ENCODE data around the gene ZEB1.
"Not testable (repeated sequence)": the region's sequence is repeated elsewhere in the genome, so short reads cannot be mapped to it uniquely, and the experiment has no call there.

ZEB1 gene

DNA sequence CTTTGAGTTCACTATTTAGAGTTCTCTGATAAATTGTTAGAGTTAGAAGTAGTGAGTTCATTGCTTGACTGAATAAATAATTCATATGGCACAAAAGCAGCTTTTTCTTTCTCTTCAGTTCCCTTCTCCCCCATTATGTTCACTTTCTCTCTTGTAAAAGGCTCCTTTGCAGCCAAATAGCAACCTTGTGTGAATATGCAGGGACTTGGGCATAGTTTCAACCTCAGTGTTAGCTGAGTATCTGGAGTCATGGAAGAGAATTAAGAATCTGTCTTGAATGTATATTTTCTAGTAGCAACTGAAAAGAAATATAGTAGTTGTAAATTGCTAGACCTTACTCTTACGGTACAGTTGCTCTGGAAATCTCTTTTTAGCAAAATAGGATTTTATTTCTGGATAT lies 31.9 kb downstream of the ZEB1 start:
- TF ChIP-seq POLR2AphosphoS5 (IDR thresholded peaks at IDR 0.05; ENCODE audit: borderline replicate concordance, low read depth, low read length) (no peak), EZH2 (IDR thresholded peaks at IDR 0.05) (no peak), FOXP2 (optimal IDR thresholded peaks at IDR 0.05; ENCODE audit: control extremely low read depth, extremely low read length, insufficient read depth) (no peak)
- H3K4me3 ChIP-seq = no peak overlapping the region
- H3K27ac ChIP-seq = no peak overlapping the region
- DNase-seq (ENCODE audit: low read depth, low spot score) = no peak
- no peak overlapping the region for H3K9ac ChIP-seq (ENCODE audit: insufficient read length)
- no peaks in the 10 kb centered on the region for H3K9me3 ChIP-seq (ENCODE audit: low read depth, low read length)
- no peaks in the 10 kb centered on the region for H3K36me3 ChIP-seq (ENCODE audit: insufficient read depth, low read length)

DNA sequence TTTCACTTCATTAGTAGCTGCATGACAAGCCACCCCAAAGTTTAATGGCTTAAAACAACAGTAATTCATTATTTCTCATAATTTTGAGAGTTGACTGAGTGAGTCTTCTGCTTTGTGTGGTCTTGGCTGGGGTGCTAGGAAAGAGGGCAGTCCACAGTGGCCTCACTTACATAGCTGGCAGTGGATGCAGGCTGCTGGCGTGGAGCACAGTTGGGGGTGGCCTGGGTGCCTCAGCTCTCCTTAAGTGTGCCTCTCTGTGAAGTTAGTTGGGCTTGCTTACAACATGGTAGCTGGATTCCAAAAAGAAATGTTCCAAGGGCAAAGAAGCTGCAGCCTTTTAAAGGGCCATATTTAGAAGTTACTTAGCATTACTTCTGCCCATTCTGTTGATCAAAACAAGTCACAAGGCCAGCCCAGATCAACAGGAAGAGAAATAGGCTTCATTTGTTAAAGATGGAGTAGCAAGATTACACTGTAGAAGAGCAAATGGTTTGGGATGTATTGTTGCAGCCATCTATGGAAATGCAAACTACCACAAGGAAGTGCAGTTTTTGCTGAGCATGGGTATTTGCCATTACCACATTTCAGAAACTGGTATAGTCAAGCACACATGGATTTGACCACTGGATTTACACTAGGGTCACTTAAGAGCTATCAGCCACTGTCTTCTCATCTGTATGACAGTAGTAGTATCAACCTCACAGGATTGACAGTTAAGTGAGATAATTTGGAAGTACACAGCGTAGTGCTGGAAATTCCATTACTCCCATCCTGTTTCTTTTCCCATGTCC lies 33.6 kb downstream of the ZEB1 start:
- no peak for DNase-seq (ENCODE audit: low read depth, low spot score)
- H3K9ac ChIP-seq (ENCODE audit: insufficient read length) = no peak overlapping the region
- H3K36me3 ChIP-seq (ENCODE audit: insufficient read depth, low read length) = no peaks in the 10 kb centered on the region
- H3K9me3 ChIP-seq (ENCODE audit: low read depth, low read length) = no peaks in the 10 kb centered on the region
- H3K4me3 ChIP-seq = no peak overlapping the region
- H3K27ac ChIP-seq = no peak overlapping the region
- TF ChIP-seq POLR2AphosphoS5 (IDR thresholded peaks at IDR 0.05; ENCODE audit: borderline replicate concordance, low read depth, low read length) (no peak), EZH2 (IDR thresholded peaks at IDR 0.05) (no peak), FOXP2 (optimal IDR thresholded peaks at IDR 0.05; ENCODE audit: control extremely low read depth, extremely low read length, insufficient read depth) (no peak)

DNA sequence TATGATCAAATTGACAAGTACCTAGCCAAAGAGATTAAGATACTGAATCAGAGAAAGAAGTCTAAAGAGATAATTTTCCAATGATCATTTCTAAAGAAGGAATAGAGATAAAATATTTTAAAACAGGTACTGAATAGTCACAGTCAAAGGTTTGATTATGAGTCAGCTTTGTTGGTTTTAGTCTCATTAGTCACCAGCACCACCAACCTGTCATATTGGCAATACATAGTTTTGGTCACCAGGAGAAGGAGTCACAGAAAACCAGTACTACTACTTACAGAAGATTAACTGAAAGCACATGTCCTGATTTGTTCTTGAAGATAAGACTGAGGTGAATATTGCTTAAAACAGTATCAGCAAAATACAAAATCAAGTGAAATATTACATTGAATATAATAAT lies 34.6 kb downstream of the ZEB1 start:
- H3K4me3 ChIP-seq = no peak overlapping the region
- no peaks in the 10 kb centered on the region for H3K36me3 ChIP-seq (ENCODE audit: insufficient read depth, low read length)
- no peak overlapping the region for H3K27ac ChIP-seq
- TF ChIP-seq POLR2AphosphoS5 (IDR thresholded peaks at IDR 0.05; ENCODE audit: borderline replicate concordance, low read depth, low read length) (no peak), EZH2 (IDR thresholded peaks at IDR 0.05) (no peak), FOXP2 (optimal IDR thresholded peaks at IDR 0.05; ENCODE audit: control extremely low read depth, extremely low read length, insufficient read depth) (no peak)
- DNase-seq (ENCODE audit: low read depth, low spot score) = no peak
- H3K9me3 ChIP-seq (ENCODE audit: low read depth, low read length) = no peaks in the 10 kb centered on the region
- no peak overlapping the region for H3K9ac ChIP-seq (ENCODE audit: insufficient read length)

DNA sequence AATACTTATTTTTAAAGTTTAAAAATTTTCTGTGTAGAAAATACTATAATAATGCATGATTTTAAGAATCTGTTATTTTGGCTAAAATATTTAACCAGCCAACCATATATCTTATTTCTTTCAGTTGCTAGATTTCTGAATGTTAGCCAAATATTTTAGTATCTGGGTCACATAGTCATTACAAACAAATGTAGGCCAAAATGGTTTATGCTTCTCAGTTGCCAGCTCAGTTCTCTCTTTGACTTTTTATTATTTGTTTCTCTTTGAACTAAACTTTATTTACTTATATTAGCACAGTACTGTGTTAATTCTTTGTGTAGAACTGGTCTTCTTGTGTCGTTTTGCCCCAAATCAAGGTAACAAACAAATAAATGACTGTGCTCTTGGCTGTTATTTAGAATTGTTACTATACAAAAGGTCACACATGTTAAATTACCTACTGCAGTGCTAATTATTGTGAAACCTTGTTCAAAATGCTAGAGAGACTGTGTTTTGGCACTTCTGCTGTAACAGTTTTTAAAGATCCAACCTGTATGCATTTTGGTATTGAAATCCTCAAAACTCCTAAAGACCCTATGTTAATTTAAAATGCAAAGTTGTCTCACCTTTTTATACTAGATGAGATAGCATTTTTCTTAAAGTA lies 39.8 kb downstream of the ZEB1 start:
- Histone ChIP-seq H3K4me3 (no peak overlapping the region), H3K27ac (no peak overlapping the region), H3K9ac (ENCODE audit: insufficient read length) (no peak overlapping the region), H3K36me3 (ENCODE audit: insufficient read depth, low read length) (no peaks in the 10 kb centered on the region), H3K9me3 (ENCODE audit: low read depth, low read length) (no peaks in the 10 kb centered on the region)
- no peak for DNase-seq (ENCODE audit: low read depth, low spot score)
- TF ChIP-seq FOXP2 (optimal IDR thresholded peaks at IDR 0.05; ENCODE audit: control extremely low read depth, extremely low read length, insufficient read depth) (no peak), EZH2 (IDR thresholded peaks at IDR 0.05) (no peak), POLR2AphosphoS5 (IDR thresholded peaks at IDR 0.05; ENCODE audit: borderline replicate concordance, low read depth, low read length) (no peak)

DNA sequence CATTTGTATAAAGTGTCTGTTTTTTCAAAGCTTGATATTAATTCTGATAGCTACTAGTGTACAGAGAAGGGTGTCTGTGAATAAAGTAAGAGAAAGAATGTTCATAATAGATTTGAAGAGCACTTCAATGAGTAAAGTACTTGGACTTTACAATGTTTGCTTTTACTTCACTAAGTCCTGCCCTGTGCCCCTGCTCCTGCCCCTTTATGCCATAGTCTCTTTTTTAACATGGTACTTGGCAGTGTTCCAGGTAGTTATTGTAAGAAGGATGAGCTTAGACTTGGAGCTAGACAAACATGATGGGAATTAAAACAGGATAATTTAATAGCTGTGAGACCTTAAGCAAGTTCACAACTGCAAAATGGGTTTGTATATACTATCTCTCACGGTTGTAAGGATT lies 41.0 kb downstream of the ZEB1 start:
- DNase-seq (ENCODE audit: low read depth, low spot score) = no peak

DNA sequence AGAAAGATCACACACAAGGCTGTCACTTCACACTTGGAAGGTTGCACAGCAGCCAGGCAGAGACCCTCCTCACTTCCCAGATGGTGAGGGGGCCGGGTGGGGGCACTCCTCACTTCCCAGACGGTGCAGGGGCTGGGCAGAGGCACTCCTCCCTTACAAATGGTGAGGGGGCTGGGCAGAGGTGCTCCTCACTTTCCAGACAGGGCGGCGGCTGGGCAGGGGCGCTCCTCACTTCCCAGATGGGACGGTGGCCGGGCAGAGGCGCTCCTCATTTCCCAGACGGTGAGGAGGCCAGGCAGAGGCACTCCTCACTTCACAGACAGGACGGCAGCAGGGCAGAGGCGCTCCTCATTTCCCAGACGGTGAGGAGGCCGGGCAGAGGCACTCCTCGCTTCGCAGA lies 42.5 kb downstream of the ZEB1 start:
- not testable (repeated sequence) for H3K9me3 ChIP-seq (ENCODE audit: low read depth, low read length); H3K9ac ChIP-seq (ENCODE audit: insufficient read length); DNase-seq (ENCODE audit: low read depth, low spot score); H3K27ac ChIP-seq; H3K4me3 ChIP-seq; H3K36me3 ChIP-seq (ENCODE audit: insufficient read depth, low read length)

More for the DNA sequence above, 41.0 kb downstream of the ZEB1 start:
- Histone ChIP-seq H3K9me3 (ENCODE audit: low read depth, low read length) (no peaks in the 10 kb centered on the region), H3K27ac (no peak overlapping the region), H3K4me3 (no peak overlapping the region), H3K9ac (ENCODE audit: insufficient read length) (no peak overlapping the region), H3K36me3 (ENCODE audit: insufficient read depth, low read length) (no peaks in the 10 kb centered on the region)
- TF ChIP-seq POLR2AphosphoS5 (IDR thresholded peaks at IDR 0.05; ENCODE audit: borderline replicate concordance, low read depth, low read length) (no peak), EZH2 (IDR thresholded peaks at IDR 0.05) (no peak), FOXP2 (optimal IDR thresholded peaks at IDR 0.05; ENCODE audit: control extremely low read depth, extremely low read length, insufficient read depth) (no peak)

DNA sequence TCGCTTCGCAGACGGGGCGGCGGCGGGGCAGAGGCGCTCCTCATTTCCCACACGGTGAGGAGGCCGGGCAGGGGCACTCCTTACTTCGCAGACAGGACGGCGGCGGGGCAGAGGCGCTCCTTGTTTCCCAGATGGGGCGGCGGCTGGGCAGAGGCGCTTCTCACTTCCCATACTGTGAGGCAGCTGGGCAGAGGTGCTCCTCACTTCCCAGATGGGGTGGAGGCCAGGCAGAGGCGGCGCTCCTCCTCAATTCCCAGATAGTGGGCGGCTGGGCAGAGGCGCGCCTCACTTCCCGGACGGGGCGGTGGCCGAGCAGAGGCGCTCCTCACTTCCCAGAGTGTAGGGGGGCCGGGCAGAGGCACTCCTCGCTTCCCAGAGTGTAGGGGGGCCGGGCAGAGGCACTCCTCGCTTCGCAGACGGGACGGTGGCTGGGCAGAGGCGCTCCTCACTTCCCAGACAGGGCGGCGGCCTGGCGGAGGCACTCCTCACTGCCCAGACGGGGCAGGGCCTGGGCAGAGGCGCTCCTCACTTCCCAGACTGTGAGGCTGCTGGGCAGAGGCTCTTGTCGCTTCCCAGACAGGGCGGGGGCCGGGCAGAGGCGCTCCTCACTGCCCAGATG lies 43.1 kb downstream of the ZEB1 start:
- TF ChIP-seq FOXP2 (optimal IDR thresholded peaks at IDR 0.05; ENCODE audit: control extremely low read depth, extremely low read length, insufficient read depth) = no peak
- no peak for TF ChIP-seq POLR2AphosphoS5 (IDR thresholded peaks at IDR 0.05; ENCODE audit: borderline replicate concordance, low read depth, low read length)
- H3K9me3 ChIP-seq (ENCODE audit: low read depth, low read length) = no peaks in the 10 kb centered on the region
- DNase-seq (ENCODE audit: low read depth, low spot score) = no peak

DNA sequence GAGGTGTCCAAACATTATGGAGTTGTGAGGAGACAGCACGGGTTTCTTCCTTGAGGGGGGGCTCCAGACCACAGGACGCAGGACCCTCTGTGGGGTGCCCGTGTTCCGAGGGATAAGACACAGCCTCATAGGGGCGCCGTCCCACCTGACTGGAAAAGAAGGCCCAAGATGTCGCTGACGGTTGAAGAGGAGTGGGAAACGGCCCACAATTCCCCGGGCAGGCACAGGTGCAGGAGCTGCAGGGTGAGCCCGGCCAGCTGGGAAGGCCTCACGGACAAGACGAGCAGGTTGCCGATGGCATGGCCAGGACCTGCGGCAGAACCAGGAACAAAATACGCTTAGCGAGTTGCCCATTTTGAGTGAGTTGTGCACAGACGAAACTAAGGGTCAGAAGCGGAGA lies 44.7 kb downstream of the ZEB1 start:
- not testable (repeated sequence) for H3K4me3 ChIP-seq; H3K9ac ChIP-seq (ENCODE audit: insufficient read length); H3K36me3 ChIP-seq (ENCODE audit: insufficient read depth, low read length); H3K9me3 ChIP-seq (ENCODE audit: low read depth, low read length); H3K27ac ChIP-seq; DNase-seq (ENCODE audit: low read depth, low spot score)

More for the DNA sequence above, 43.1 kb downstream of the ZEB1 start:
- H3K9ac ChIP-seq (ENCODE audit: insufficient read length) = no peak overlapping the region
- H3K36me3 ChIP-seq (ENCODE audit: insufficient read depth, low read length) = no peaks in the 10 kb centered on the region
- no peak overlapping the region for H3K4me3 ChIP-seq
- no peak overlapping the region for H3K27ac ChIP-seq

DNA sequence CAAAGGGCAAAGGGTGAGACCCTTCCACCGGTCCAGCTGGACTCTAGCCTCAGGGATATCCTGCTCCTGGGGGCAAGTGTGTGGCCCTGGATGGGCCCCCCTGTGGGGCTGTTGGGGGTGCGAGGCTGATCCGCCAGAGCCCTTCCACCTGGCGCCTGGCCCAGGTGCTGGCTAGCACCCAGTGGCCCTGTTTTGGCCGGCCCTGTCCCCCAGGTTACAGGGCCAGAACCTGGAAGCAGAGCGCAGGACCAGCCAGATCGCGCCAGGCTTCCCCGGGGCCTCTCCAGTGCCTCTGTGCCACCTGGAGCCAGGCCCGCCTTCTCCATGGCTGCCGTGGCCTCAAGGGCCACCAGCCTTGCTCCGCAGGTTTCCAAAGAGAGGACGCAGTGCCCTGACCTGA lies 45.2 kb downstream of the ZEB1 start:
- not testable (repeated sequence) for H3K4me3 ChIP-seq; DNase-seq (ENCODE audit: low read depth, low spot score); H3K9ac ChIP-seq (ENCODE audit: insufficient read length); H3K27ac ChIP-seq; H3K36me3 ChIP-seq (ENCODE audit: insufficient read depth, low read length); H3K9me3 ChIP-seq (ENCODE audit: low read depth, low read length)
